ENCODE results near the gene SNX13.

Gene SNX13

GRCh38 chr7:17934612-17935240 is 5.6 kb downstream of the SNX13 start:
- H3K9ac ChIP-seq (ENCODE audit: low read length in 5 of 5), result no peak overlapping the region
- no peaks in the 10 kb centered on the region for H3K27me3 ChIP-seq (ENCODE audit: control insufficient read depth in 5 of 5, insufficient read depth in 4 of 5, low read length in 5 of 5)
- H3K9me3 ChIP-seq (ENCODE audit: control insufficient read depth in 5 of 5, low read length in 5 of 5), result no peaks in the 10 kb centered on the region
- H3K4me1 ChIP-seq (ENCODE audit: control insufficient read depth in 5 of 5, insufficient read depth in 5 of 5, low read length in 5 of 5), result peaks cover 0 to 37% (median 25%) of the 10 kb centered on the region in 5 donors
- H3K27ac ChIP-seq (ENCODE audit: low read depth, low read length), result no peak overlapping the region
- no peak overlapping the region for H3K4me3 ChIP-seq (ENCODE audit: low read depth in 1 of 5, low read length in 5 of 5)
- no peaks in the 10 kb centered on the region for H3K36me3 ChIP-seq (ENCODE audit: control insufficient read depth in 5 of 5, insufficient read depth in 5 of 5, low read length in 5 of 5)

- Histone ChIP-seq H3K9me3 (ENCODE audit: control insufficient read depth in 5 of 5, low read length in 5 of 5) (no peaks in the 10 kb centered on the region), H3K27ac (ENCODE audit: low read depth, low read length) (no peak overlapping the region), H3K9ac (ENCODE audit: low read length in 5 of 5) (no peak overlapping the region), H3K4me1 (ENCODE audit: control insufficient read depth in 5 of 5, insufficient read depth in 5 of 5, low read length in 5 of 5) (peaks cover 0 to 35% (median 21%) of the 10 kb centered on the region in 5 donors), H3K27me3 (ENCODE audit: control insufficient read depth in 5 of 5, insufficient read depth in 4 of 5, low read length in 5 of 5) (no peaks in the 10 kb centered on the region), H3K36me3 (ENCODE audit: control insufficient read depth in 5 of 5, insufficient read depth in 5 of 5, low read length in 5 of 5) (no peaks in the 10 kb centered on the region), H3K4me3 (ENCODE audit: low read depth in 1 of 5, low read length in 5 of 5) (no peak overlapping the region)
These were observed 6.2 kb downstream of the SNX13 start for GRCh38 chr7:17934094-17934493.

- Histone ChIP-seq H3K4me1 (ENCODE audit: control insufficient read depth in 5 of 5, insufficient read depth in 5 of 5, low read length in 5 of 5) (peaks cover 0 to 25% (median 9%) of the 10 kb centered on the region in 5 donors), H3K27me3 (ENCODE audit: control insufficient read depth in 5 of 5, insufficient read depth in 4 of 5, low read length in 5 of 5) (no peaks in the 10 kb centered on the region), H3K9ac (ENCODE audit: low read length in 5 of 5) (no peak overlapping the region), H3K4me3 (ENCODE audit: low read depth in 1 of 5, low read length in 5 of 5) (no peak overlapping the region), H3K27ac (ENCODE audit: low read depth, low read length) (no peak overlapping the region), H3K9me3 (ENCODE audit: control insufficient read depth in 5 of 5, low read length in 5 of 5) (no peaks in the 10 kb centered on the region), H3K36me3 (ENCODE audit: control insufficient read depth in 5 of 5, insufficient read depth in 5 of 5, low read length in 5 of 5) (no peaks in the 10 kb centered on the region)
These were observed 7.5 kb downstream of the SNX13 start for GRCh38 chr7:17932770-17933169.

GRCh38 chr7:17931069-17931468 is 9.2 kb downstream of the SNX13 start:
- Histone ChIP-seq H3K4me1 (ENCODE audit: control insufficient read depth in 5 of 5, insufficient read depth in 5 of 5, low read length in 5 of 5) (peaks cover 0 to 18% (median 5%) of the 10 kb centered on the region in 5 donors), H3K9ac (ENCODE audit: low read length in 5 of 5) (no peak overlapping the region), H3K4me3 (ENCODE audit: low read depth in 1 of 5, low read length in 5 of 5) (peak overlapping the region in 1 of 5 donors; percentile 22), H3K27ac (ENCODE audit: low read depth, low read length) (no peak overlapping the region), H3K27me3 (ENCODE audit: control insufficient read depth in 5 of 5, insufficient read depth in 4 of 5, low read length in 5 of 5) (no peaks in the 10 kb centered on the region), H3K9me3 (ENCODE audit: control insufficient read depth in 5 of 5, low read length in 5 of 5) (no peaks in the 10 kb centered on the region), H3K36me3 (ENCODE audit: control insufficient read depth in 5 of 5, insufficient read depth in 5 of 5, low read length in 5 of 5) (no peaks in the 10 kb centered on the region)

GRCh38 chr7:17930546-17930945 is 9.7 kb downstream of the SNX13 start:
- Histone ChIP-seq H3K27ac (ENCODE audit: low read depth, low read length) (no peak overlapping the region), H3K4me1 (ENCODE audit: control insufficient read depth in 5 of 5, insufficient read depth in 5 of 5, low read length in 5 of 5) (peaks cover 0 to 18% (median 5%) of the 10 kb centered on the region in 5 donors), H3K9me3 (ENCODE audit: control insufficient read depth in 5 of 5, low read length in 5 of 5) (no peaks in the 10 kb centered on the region), H3K27me3 (ENCODE audit: control insufficient read depth in 5 of 5, insufficient read depth in 4 of 5, low read length in 5 of 5) (no peaks in the 10 kb centered on the region), H3K36me3 (ENCODE audit: control insufficient read depth in 5 of 5, insufficient read depth in 5 of 5, low read length in 5 of 5) (no peaks in the 10 kb centered on the region), H3K4me3 (ENCODE audit: low read depth in 1 of 5, low read length in 5 of 5) (peak overlapping the region in 1 of 5 donors; percentile 22), H3K9ac (ENCODE audit: low read length in 5 of 5) (no peak overlapping the region)

- no peaks in the 10 kb centered on the region for H3K36me3 ChIP-seq (ENCODE audit: control insufficient read depth in 5 of 5, insufficient read depth in 5 of 5, low read length in 5 of 5)
- H3K9me3 ChIP-seq (ENCODE audit: control insufficient read depth in 5 of 5, low read length in 5 of 5), result no peaks in the 10 kb centered on the region
- no peaks in the 10 kb centered on the region for H3K27me3 ChIP-seq (ENCODE audit: control insufficient read depth in 5 of 5, insufficient read depth in 4 of 5, low read length in 5 of 5)
- no peak overlapping the region for H3K9ac ChIP-seq (ENCODE audit: low read length in 5 of 5)
- H3K4me1 ChIP-seq (ENCODE audit: control insufficient read depth in 5 of 5, insufficient read depth in 5 of 5, low read length in 5 of 5), result peaks cover 0 to 18% (median 5%) of the 10 kb centered on the region in 5 donors
- no peak overlapping the region for H3K27ac ChIP-seq (ENCODE audit: low read depth, low read length)
- H3K4me3 ChIP-seq (ENCODE audit: low read depth in 1 of 5, low read length in 5 of 5), result no peak overlapping the region
These were observed 10.5 kb downstream of the SNX13 start for GRCh38 chr7:17929647-17930395.

- Histone ChIP-seq H3K27me3 (ENCODE audit: control insufficient read depth in 5 of 5, insufficient read depth in 4 of 5, low read length in 5 of 5) (no peaks in the 10 kb centered on the region), H3K4me3 (ENCODE audit: low read depth in 1 of 5, low read length in 5 of 5) (no peak overlapping the region), H3K9ac (ENCODE audit: low read length in 5 of 5) (no peak overlapping the region), H3K36me3 (ENCODE audit: control insufficient read depth in 5 of 5, insufficient read depth in 5 of 5, low read length in 5 of 5) (no peaks in the 10 kb centered on the region), H3K27ac (ENCODE audit: low read depth, low read length) (no peak overlapping the region), H3K9me3 (ENCODE audit: control insufficient read depth in 5 of 5, low read length in 5 of 5) (no peaks in the 10 kb centered on the region), H3K4me1 (ENCODE audit: control insufficient read depth in 5 of 5, insufficient read depth in 5 of 5, low read length in 5 of 5) (peaks cover 0 to 18% (median 5%) of the 10 kb centered on the region in 5 donors)
These were observed 12.2 kb downstream of the SNX13 start for GRCh38 chr7:17928055-17928454.

- no peak overlapping the region for H3K9ac ChIP-seq (ENCODE audit: low read length in 5 of 5)
- H3K4me3 ChIP-seq (ENCODE audit: low read depth in 1 of 5, low read length in 5 of 5), result no peak overlapping the region
- H3K9me3 ChIP-seq (ENCODE audit: control insufficient read depth in 5 of 5, low read length in 5 of 5), result peaks cover 0 to 7% (median 0%) of the 10 kb centered on the region in 5 donors
- H3K4me1 ChIP-seq (ENCODE audit: control insufficient read depth in 5 of 5, insufficient read depth in 5 of 5, low read length in 5 of 5), result peaks cover 0 to 14% (median 0%) of the 10 kb centered on the region in 5 donors
- no peaks in the 10 kb centered on the region for H3K36me3 ChIP-seq (ENCODE audit: control insufficient read depth in 5 of 5, insufficient read depth in 5 of 5, low read length in 5 of 5)
- H3K27me3 ChIP-seq (ENCODE audit: control insufficient read depth in 5 of 5, insufficient read depth in 4 of 5, low read length in 5 of 5), result no peaks in the 10 kb centered on the region
- H3K27ac ChIP-seq (ENCODE audit: low read depth, low read length), result no peak overlapping the region
These were observed 18.4 kb downstream of the SNX13 start for GRCh38 chr7:17921857-17922416.

- H3K9ac ChIP-seq (ENCODE audit: low read length in 5 of 5), result no peak overlapping the region
- no peak overlapping the region for H3K27ac ChIP-seq (ENCODE audit: low read depth, low read length)
- H3K27me3 ChIP-seq (ENCODE audit: control insufficient read depth in 5 of 5, insufficient read depth in 4 of 5, low read length in 5 of 5), result no peaks in the 10 kb centered on the region
These were observed 22.5 kb downstream of the SNX13 start for GRCh38 chr7:17917842-17918241.

GRCh38 chr7:17916786-17917185 is 23.5 kb downstream of the SNX13 start:
- H3K27me3 ChIP-seq (ENCODE audit: control insufficient read depth in 5 of 5, insufficient read depth in 4 of 5, low read length in 5 of 5), result no peaks in the 10 kb centered on the region
- no peak overlapping the region for H3K9ac ChIP-seq (ENCODE audit: low read length in 5 of 5)
- peaks cover 0 to 29% (median 10%) of the 10 kb centered on the region in 5 donors for H3K4me1 ChIP-seq (ENCODE audit: control insufficient read depth in 5 of 5, insufficient read depth in 5 of 5, low read length in 5 of 5)

More at GRCh38 chr7:17917842-17918241, 22.5 kb downstream of the SNX13 start:
- Histone ChIP-seq H3K9me3 (ENCODE audit: control insufficient read depth in 5 of 5, low read length in 5 of 5) (peaks cover 0 to 11% (median 5%) of the 10 kb centered on the region in 5 donors), H3K4me1 (ENCODE audit: control insufficient read depth in 5 of 5, insufficient read depth in 5 of 5, low read length in 5 of 5) (peaks cover 0 to 30% (median 9%) of the 10 kb centered on the region in 5 donors), H3K36me3 (ENCODE audit: control insufficient read depth in 5 of 5, insufficient read depth in 5 of 5, low read length in 5 of 5) (no peaks in the 10 kb centered on the region), H3K4me3 (ENCODE audit: low read depth in 1 of 5, low read length in 5 of 5) (no peak overlapping the region)

More at GRCh38 chr7:17916786-17917185, 23.5 kb downstream of the SNX13 start:
- peaks cover 0 to 11% (median 5%) of the 10 kb centered on the region in 5 donors for H3K9me3 ChIP-seq (ENCODE audit: control insufficient read depth in 5 of 5, low read length in 5 of 5)
- H3K4me3 ChIP-seq (ENCODE audit: low read depth in 1 of 5, low read length in 5 of 5), result no peak overlapping the region
- no peaks in the 10 kb centered on the region for H3K36me3 ChIP-seq (ENCODE audit: control insufficient read depth in 5 of 5, insufficient read depth in 5 of 5, low read length in 5 of 5)
- no peak overlapping the region for H3K27ac ChIP-seq (ENCODE audit: low read depth, low read length)

Measured in subcutaneous abdominal adipose tissue (tissue), 5 donors.